Type B pancreatic cell (in vitro differentiated cells): ENCODE measurements around the gene SLC35B3. TPM values are rescaled to one million over a fixed set of nuclear protein-coding genes. Genes with fewer than 3 reads are reported as not detected.
"Not testable (repeated sequence)": the region's sequence is repeated elsewhere in the genome, so short reads cannot be mapped to it uniquely, and the experiment has no call there.

ENCODE experiments used
- DNase-seq: peaks from one replicate; pipeline ENCODE4 v3.0.0; 2021; ENCODE audit warnings: mixed read lengths; ENCODE audit not compliant: unreplicated experiment; ENCODE audit errors: extremely low spot score
- H3K27ac Mint-ChIP-seq: 2 replicates; pipeline ENCODE4 v1.8.0; 2021; ENCODE audit warnings: mild to moderate bottlenecking, mixed read lengths
- H3K27me3 Mint-ChIP-seq: 2 replicates; pipeline ENCODE4 v1.8.0; 2021; ENCODE audit warnings: mixed read lengths
- H3K36me3 Mint-ChIP-seq: 2 replicates; pipeline ENCODE4 v1.8.0; 2021; ENCODE audit warnings: mixed read lengths
- H3K4me1 Mint-ChIP-seq: one replicate; pipeline ENCODE4 v1.8.0; 2021; ENCODE audit warnings: mixed read lengths; ENCODE audit not compliant: unreplicated experiment
- H3K4me3 Mint-ChIP-seq: 2 replicates; pipeline ENCODE4 v1.8.0; 2021; ENCODE audit warnings: mild to moderate bottlenecking, mixed read lengths
- H3K9me3 Mint-ChIP-seq: 2 replicates; pipeline ENCODE4 v1.8.0; 2021; ENCODE audit warnings: mixed read lengths
- total RNA-seq: library from RNA; stranded (reverse); gene quantifications from 2 replicates; pipeline ENCODE4 v1.2.1, GENCODE V29; 2021; ENCODE audit warnings: low replicate concordance
- TF ChIP-seq, protein P1 (sequence below): fragments of 200-600 bp; sonication (generic); conservative IDR thresholded peaks from 2 replicates; pipeline ENCODE4 v1.5.0; 2021; ENCODE audit warnings: antibody characterized with exemption, mild to moderate bottlenecking

Gene SLC35B3
- total RNA-seq, 1 donor from 2014 or later: 21.5 TPM

GRCh38 chr6:8432614-8433013 is 2.7 kb downstream of the SLC35B3 start:
- peak overlapping the region; percentile 2 for H3K27ac Mint-ChIP-seq
- TF ChIP-seq, protein P1, sequence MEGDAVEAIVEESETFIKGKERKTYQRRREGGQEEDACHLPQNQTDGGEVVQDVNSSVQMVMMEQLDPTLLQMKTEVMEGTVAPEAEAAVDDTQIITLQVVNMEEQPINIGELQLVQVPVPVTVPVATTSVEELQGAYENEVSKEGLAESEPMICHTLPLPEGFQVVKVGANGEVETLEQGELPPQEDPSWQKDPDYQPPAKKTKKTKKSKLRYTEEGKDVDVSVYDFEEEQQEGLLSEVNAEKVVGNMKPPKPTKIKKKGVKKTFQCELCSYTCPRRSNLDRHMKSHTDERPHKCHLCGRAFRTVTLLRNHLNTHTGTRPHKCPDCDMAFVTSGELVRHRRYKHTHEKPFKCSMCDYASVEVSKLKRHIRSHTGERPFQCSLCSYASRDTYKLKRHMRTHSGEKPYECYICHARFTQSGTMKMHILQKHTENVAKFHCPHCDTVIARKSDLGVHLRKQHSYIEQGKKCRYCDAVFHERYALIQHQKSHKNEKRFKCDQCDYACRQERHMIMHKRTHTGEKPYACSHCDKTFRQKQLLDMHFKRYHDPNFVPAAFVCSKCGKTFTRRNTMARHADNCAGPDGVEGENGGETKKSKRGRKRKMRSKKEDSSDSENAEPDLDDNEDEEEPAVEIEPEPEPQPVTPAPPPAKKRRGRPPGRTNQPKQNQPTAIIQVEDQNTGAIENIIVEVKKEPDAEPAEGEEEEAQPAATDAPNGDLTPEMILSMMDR: no peak
- no peaks in the 10 kb centered on the region for H3K9me3 Mint-ChIP-seq
- DNase-seq: no peak
- H3K4me1 Mint-ChIP-seq: peaks cover 21% of the 10 kb centered on the region
- peaks cover 12% of the 10 kb centered on the region for H3K36me3 Mint-ChIP-seq
- H3K4me3 Mint-ChIP-seq: peak overlapping the region; percentile 54
- no peaks in the 10 kb centered on the region for H3K27me3 Mint-ChIP-seq

DNA sequence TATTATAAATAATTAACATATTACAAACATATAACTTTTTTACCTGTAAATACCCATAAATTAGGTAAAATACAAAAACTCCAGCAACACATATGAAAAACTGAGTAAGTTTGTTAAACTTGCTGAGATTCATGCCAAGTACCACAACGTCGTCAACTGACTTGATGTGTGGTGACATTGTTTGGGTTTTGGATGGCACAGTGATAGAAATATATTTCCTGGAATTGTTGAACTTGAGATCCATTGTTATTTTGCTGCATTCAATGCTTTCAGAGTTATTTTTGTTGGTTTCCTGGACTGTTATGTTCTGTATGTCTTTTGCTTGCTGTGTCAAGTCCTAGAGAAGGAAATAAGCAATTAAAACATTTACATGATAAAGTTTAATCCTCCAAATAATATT is 5.5 kb downstream of the SLC35B3 start:
- H3K27me3 Mint-ChIP-seq: no peaks in the 10 kb centered on the region
- H3K9me3 Mint-ChIP-seq: no peaks in the 10 kb centered on the region
- H3K27ac Mint-ChIP-seq: no peak overlapping the region
- TF ChIP-seq, protein P1: no peak
- peaks cover 30% of the 10 kb centered on the region for H3K36me3 Mint-ChIP-seq
- H3K4me1 Mint-ChIP-seq: peaks cover 14% of the 10 kb centered on the region
- no peak overlapping the region for H3K4me3 Mint-ChIP-seq
- no peak for DNase-seq

GRCh38 chr6:8426544-8426943 is 8.8 kb downstream of the SLC35B3 start:
- not testable (repeated sequence) for H3K27ac Mint-ChIP-seq, DNase-seq, H3K4me1 Mint-ChIP-seq, H3K9me3 Mint-ChIP-seq, H3K27me3 Mint-ChIP-seq, H3K4me3 Mint-ChIP-seq
- peaks cover 33% of the 10 kb centered on the region for H3K36me3 Mint-ChIP-seq

DNA sequence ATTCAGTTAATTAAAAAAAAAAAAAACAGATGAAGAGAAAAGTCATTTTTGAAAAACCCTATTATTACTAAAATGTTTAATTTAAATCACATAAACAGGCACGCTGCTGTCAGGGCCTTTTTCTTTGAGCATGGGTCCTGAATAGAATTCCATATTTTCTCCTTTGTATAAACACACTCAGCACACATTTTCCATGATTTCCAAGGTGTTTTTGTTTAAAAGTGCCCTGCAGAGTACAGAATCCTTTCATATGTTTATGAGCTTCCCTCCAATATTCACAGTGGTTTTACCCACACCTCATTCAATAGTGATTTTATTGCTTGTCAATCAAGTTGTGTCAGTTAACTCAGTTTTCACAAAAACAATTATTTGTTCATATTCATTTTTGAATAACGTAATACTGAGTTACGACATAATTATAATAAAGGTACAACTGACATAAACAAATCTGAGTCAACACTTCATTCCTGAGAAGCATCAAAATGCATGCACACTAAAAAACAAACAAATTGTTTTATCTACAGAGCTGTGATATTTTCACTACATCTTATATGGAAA is 15.2 kb downstream of the SLC35B3 start:
- DNase-seq: no peak
- TF ChIP-seq, protein P1: no peak
- no peak overlapping the region for H3K4me3 Mint-ChIP-seq

GRCh38 chr6:8415913-8416312 is 19.4 kb downstream of the SLC35B3 start:
- Mint-ChIP-seq H3K9me3 (no peaks in the 10 kb centered on the region), H3K4me1 (no peaks in the 10 kb centered on the region), H3K36me3 (peaks cover 43% of the 10 kb centered on the region), H3K27me3 (no peaks in the 10 kb centered on the region), H3K27ac (no peak overlapping the region), H3K4me3 (no peak overlapping the region)
- TF ChIP-seq, protein P1: no peak
- no peak for DNase-seq

More for the DNA sequence above, 15.2 kb downstream of the SLC35B3 start:
- Mint-ChIP-seq H3K27me3 (no peaks in the 10 kb centered on the region), H3K27ac (no peak overlapping the region), H3K9me3 (no peaks in the 10 kb centered on the region), H3K36me3 (peaks cover 37% of the 10 kb centered on the region), H3K4me1 (no peaks in the 10 kb centered on the region)

DNA sequence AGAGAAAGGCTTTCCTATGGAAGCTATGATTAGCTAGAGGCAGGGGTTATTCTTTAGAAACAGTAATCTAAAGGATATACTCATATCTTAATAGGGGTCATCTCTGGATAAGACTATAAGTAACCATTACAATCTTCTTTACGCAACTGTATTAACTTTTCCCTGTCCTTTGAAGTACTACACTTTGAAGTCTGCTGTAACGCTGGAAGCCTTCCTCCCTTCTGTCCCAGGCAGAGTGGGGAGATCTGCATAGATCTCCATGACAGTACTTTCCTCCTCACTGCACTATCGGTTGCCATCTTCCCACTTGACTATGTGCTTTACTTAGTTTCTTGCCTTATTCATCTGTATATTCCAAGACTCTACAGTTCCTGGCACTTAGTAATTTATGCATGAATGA is 20.1 kb downstream of the SLC35B3 start:
- no peak overlapping the region for H3K4me3 Mint-ChIP-seq
- DNase-seq: no peak
- no peak overlapping the region for H3K27ac Mint-ChIP-seq
- H3K4me1 Mint-ChIP-seq: no peaks in the 10 kb centered on the region
- no peaks in the 10 kb centered on the region for H3K27me3 Mint-ChIP-seq
- H3K9me3 Mint-ChIP-seq: no peaks in the 10 kb centered on the region
- peaks cover 44% of the 10 kb centered on the region for H3K36me3 Mint-ChIP-seq
- TF ChIP-seq, protein P1: no peak
